ENCODE results near the gene KLHL42. TPM values are rescaled to one million over a fixed set of nuclear protein-coding genes. Genes with fewer than 3 reads are reported as not detected.
A peak's percentile ranks its signal among the peaks of the same experiment; 100 is the strongest.

KLHL42 gene
- total RNA-seq, 1 experiment from 2014 or later, result 23.7 TPM

DNA sequence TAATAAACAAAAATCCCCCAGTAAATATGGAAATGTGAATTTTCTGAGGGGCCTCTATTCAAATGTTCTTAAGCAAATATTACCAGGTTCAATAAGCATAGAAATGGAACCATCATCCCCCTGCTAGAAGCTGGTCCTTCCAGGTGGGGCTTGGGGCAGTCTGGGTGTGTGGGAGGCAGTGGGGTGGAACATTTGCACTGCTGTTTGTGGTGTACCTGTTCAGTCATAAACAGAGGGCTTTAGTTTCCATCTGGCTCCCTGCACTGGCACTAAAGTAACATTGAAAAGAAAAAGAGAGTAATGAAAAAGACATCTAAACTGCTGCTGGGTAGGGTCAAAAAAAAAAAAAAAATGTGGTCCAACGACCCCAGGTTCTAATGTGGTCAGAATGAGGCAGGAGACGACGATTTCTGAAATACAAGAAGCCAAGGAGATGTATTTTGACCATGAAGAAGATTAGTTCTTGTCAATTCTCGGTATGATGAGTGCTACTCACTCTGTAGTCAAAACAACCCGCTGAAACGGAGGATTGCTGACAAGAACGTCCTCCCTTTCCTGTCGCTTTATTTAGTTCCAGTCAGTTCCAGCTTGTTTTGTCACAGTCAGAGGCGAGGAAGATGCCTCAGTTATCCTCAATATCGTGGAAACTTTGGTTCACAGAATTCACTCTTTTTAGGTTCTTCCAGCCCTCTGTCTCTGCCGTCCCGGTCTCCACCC lies 44.3 kb downstream of the KLHL42 start:
- Histone ChIP-seq H3K4me3 (ENCODE audit: low read length) (no peak overlapping the region), H3K27ac (ENCODE audit: low read length) (no peak overlapping the region), H3K27me3 (ENCODE audit: low read length) (no peaks in the 10 kb centered on the region), H3K9me3 (ENCODE audit: low read length) (no peaks in the 10 kb centered on the region), H4K20me1 (ENCODE audit: insufficient read depth, low read depth, low read length) (no peaks in the 10 kb centered on the region), H2AFZ (ENCODE audit: low read length) (peak overlapping the region; percentile 25; the same call in 1 of the 2 replicates), H3K4me1 (ENCODE audit: low read length) (peaks cover 29% of the 10 kb centered on the region), H3K4me2 (ENCODE audit: low read depth, low read length, poor library complexity, severe bottlenecking) (peak overlapping the region; percentile 32), H3K9ac (ENCODE audit: low read length) (no peak overlapping the region), H3K79me2 (ENCODE audit: low read length) (no peaks in the 10 kb centered on the region), H3K9me2 (replicated peaks; ENCODE audit: insufficient read depth, low read length) (no peaks in the 10 kb centered on the region), H3K36me3 (ENCODE audit: insufficient read depth, low read length) (no peaks in the 10 kb centered on the region)
- DNase-seq, result no peak

- no peaks in the 10 kb centered on the region for H3K9me2 ChIP-seq (replicated peaks; ENCODE audit: insufficient read depth, low read length)
- H3K27ac ChIP-seq (ENCODE audit: low read length), result no peak overlapping the region
- no peaks in the 10 kb centered on the region for H3K79me2 ChIP-seq (ENCODE audit: low read length)
- H3K9me3 ChIP-seq (ENCODE audit: low read length), result no peaks in the 10 kb centered on the region
- no peaks in the 10 kb centered on the region for H3K27me3 ChIP-seq (ENCODE audit: low read length)
- DNase-seq, result no peak
- no peak overlapping the region for H3K4me3 ChIP-seq (ENCODE audit: low read length)
- no peaks in the 10 kb centered on the region for H4K20me1 ChIP-seq (ENCODE audit: insufficient read depth, low read depth, low read length)
- H3K4me2 ChIP-seq (ENCODE audit: low read depth, low read length, poor library complexity, severe bottlenecking), result no peak overlapping the region
- no peak overlapping the region for H3K9ac ChIP-seq (ENCODE audit: low read length)
- no peak overlapping the region for H2AFZ ChIP-seq (ENCODE audit: low read length)
- H3K36me3 ChIP-seq (ENCODE audit: insufficient read depth, low read length), result no peaks in the 10 kb centered on the region
- H3K4me1 ChIP-seq (ENCODE audit: low read length), result peaks cover 29% of the 10 kb centered on the region
These were observed 46.0 kb downstream of the KLHL42 start for GRCh38 chr12:27826076-27826475.

GRCh38 chr12:27828196-27828595 lies 48.2 kb downstream of the KLHL42 start:
- no peak overlapping the region for H2AFZ ChIP-seq (ENCODE audit: low read length)
- DNase-seq, result no peak
- H3K4me1 ChIP-seq (ENCODE audit: low read length), result peaks cover 16% of the 10 kb centered on the region
- no peak overlapping the region for H3K27ac ChIP-seq (ENCODE audit: low read length)
- H3K27me3 ChIP-seq (ENCODE audit: low read length), result no peaks in the 10 kb centered on the region
- no peak overlapping the region for H3K4me3 ChIP-seq (ENCODE audit: low read length)
- H3K9ac ChIP-seq (ENCODE audit: low read length), result no peak overlapping the region
- no peaks in the 10 kb centered on the region for H4K20me1 ChIP-seq (ENCODE audit: insufficient read depth, low read depth, low read length)
- no peaks in the 10 kb centered on the region for H3K79me2 ChIP-seq (ENCODE audit: low read length)
- no peaks in the 10 kb centered on the region for H3K36me3 ChIP-seq (ENCODE audit: insufficient read depth, low read length)
- no peak overlapping the region for H3K4me2 ChIP-seq (ENCODE audit: low read depth, low read length, poor library complexity, severe bottlenecking)
- no peaks in the 10 kb centered on the region for H3K9me2 ChIP-seq (replicated peaks; ENCODE audit: insufficient read depth, low read length)
- H3K9me3 ChIP-seq (ENCODE audit: low read length), result no peaks in the 10 kb centered on the region

- Histone ChIP-seq H3K79me2 (ENCODE audit: low read length) (no peaks in the 10 kb centered on the region), H3K9me2 (replicated peaks; ENCODE audit: insufficient read depth, low read length) (no peaks in the 10 kb centered on the region), H3K9me3 (ENCODE audit: low read length) (no peaks in the 10 kb centered on the region), H4K20me1 (ENCODE audit: insufficient read depth, low read depth, low read length) (no peaks in the 10 kb centered on the region), H3K27ac (ENCODE audit: low read length) (no peak overlapping the region), H3K9ac (ENCODE audit: low read length) (no peak overlapping the region), H2AFZ (ENCODE audit: low read length) (no peak overlapping the region), H3K36me3 (ENCODE audit: insufficient read depth, low read length) (no peaks in the 10 kb centered on the region), H3K4me3 (ENCODE audit: low read length) (no peak overlapping the region), H3K27me3 (ENCODE audit: low read length) (no peaks in the 10 kb centered on the region), H3K4me1 (ENCODE audit: low read length) (no peaks in the 10 kb centered on the region), H3K4me2 (ENCODE audit: low read depth, low read length, poor library complexity, severe bottlenecking) (no peak overlapping the region)
- no peak for DNase-seq
These were observed 58.6 kb downstream of the KLHL42 start for GRCh38 chr12:27838543-27839185.

- Histone ChIP-seq H2AFZ (ENCODE audit: low read length) (no peak overlapping the region; the same call in 1 of the 2 replicates), H3K4me1 (ENCODE audit: low read length) (no peaks in the 10 kb centered on the region), H4K20me1 (ENCODE audit: insufficient read depth, low read depth, low read length) (no peaks in the 10 kb centered on the region), H3K9me3 (ENCODE audit: low read length) (no peaks in the 10 kb centered on the region), H3K27ac (ENCODE audit: low read length) (no peak overlapping the region), H3K4me3 (ENCODE audit: low read length) (no peak overlapping the region), H3K36me3 (ENCODE audit: insufficient read depth, low read length) (no peaks in the 10 kb centered on the region), H3K9ac (ENCODE audit: low read length) (no peak overlapping the region), H3K79me2 (ENCODE audit: low read length) (no peaks in the 10 kb centered on the region), H3K9me2 (replicated peaks; ENCODE audit: insufficient read depth, low read length) (no peaks in the 10 kb centered on the region), H3K27me3 (ENCODE audit: low read length) (no peaks in the 10 kb centered on the region), H3K4me2 (ENCODE audit: low read depth, low read length, poor library complexity, severe bottlenecking) (no peak overlapping the region)
- no peak for DNase-seq
These were observed 60.4 kb downstream of the KLHL42 start for GRCh38 chr12:27840229-27840999.

DNA sequence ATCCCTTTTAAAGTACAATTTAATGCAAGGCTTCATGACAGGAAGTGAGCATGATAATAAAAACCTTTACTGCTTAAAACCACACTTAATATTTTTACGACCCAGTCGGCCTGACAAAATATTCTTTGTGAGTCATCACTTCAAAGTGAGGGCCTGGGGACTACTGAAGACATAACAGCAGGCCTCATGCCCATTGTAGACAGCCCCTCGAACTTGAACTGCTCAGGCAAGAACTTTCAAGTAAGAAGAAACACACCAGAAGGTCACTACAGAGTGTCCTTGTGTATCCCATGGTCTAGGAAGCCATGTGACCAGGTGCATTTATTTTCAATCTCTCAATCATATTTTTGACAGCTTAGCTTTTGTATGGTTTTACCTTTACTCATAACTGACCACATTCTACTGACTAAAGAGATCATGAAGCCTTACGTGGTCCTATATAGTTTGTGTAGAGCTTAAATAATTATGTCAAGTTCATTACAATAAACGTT lies 61.4 kb downstream of the KLHL42 start:
- Histone ChIP-seq H2AFZ (ENCODE audit: low read length) (no peak overlapping the region), H4K20me1 (ENCODE audit: insufficient read depth, low read depth, low read length) (no peaks in the 10 kb centered on the region), H3K27ac (ENCODE audit: low read length) (no peak overlapping the region), H3K9me2 (replicated peaks; ENCODE audit: insufficient read depth, low read length) (no peaks in the 10 kb centered on the region), H3K4me2 (ENCODE audit: low read depth, low read length, poor library complexity, severe bottlenecking) (no peak overlapping the region), H3K4me3 (ENCODE audit: low read length) (no peak overlapping the region), H3K4me1 (ENCODE audit: low read length) (no peaks in the 10 kb centered on the region), H3K36me3 (ENCODE audit: insufficient read depth, low read length) (no peaks in the 10 kb centered on the region), H3K9ac (ENCODE audit: low read length) (no peak overlapping the region), H3K9me3 (ENCODE audit: low read length) (no peaks in the 10 kb centered on the region), H3K79me2 (ENCODE audit: low read length) (no peaks in the 10 kb centered on the region), H3K27me3 (ENCODE audit: low read length) (no peaks in the 10 kb centered on the region)
- DNase-seq, result no peak

DNA sequence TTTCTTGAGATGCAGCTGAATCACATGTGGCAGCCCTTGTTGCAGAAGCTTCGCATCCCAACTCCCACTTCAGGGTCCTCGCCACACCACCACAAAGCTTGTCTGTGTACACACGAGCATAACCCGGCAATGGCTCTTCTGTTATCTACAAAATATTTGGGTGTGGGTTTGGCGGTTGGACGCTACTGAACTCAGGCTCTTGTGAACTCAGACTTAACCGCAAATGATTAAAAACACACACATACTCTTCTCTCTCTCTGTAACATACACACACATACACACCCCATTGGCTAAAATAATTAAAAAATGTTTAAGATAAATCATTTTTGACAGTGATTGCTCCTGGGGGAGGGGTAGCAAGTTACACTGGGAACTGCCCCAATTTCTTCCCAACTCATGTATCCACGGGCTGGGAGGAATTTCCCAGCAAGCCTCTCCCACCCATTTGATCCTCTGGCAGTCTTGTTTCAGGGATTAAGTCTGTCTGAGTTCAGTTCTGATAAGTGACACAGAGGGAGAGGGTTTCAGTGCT lies 63.7 kb downstream of the KLHL42 start:
- Histone ChIP-seq H3K27me3 (ENCODE audit: low read length) (no peaks in the 10 kb centered on the region), H3K27ac (ENCODE audit: low read length) (no peak overlapping the region), H3K9me2 (replicated peaks; ENCODE audit: insufficient read depth, low read length) (no peaks in the 10 kb centered on the region), H4K20me1 (ENCODE audit: insufficient read depth, low read depth, low read length) (no peaks in the 10 kb centered on the region), H3K9me3 (ENCODE audit: low read length) (no peaks in the 10 kb centered on the region), H3K4me2 (ENCODE audit: low read depth, low read length, poor library complexity, severe bottlenecking) (no peak overlapping the region), H3K79me2 (ENCODE audit: low read length) (no peaks in the 10 kb centered on the region), H3K4me1 (ENCODE audit: low read length) (no peaks in the 10 kb centered on the region), H2AFZ (ENCODE audit: low read length) (no peak overlapping the region), H3K9ac (ENCODE audit: low read length) (no peak overlapping the region), H3K36me3 (ENCODE audit: insufficient read depth, low read length) (no peaks in the 10 kb centered on the region), H3K4me3 (ENCODE audit: low read length) (no peak overlapping the region)
- DNase-seq, result no peak
